Uterus (tissue), 2 donors: Measurements from ENCODE around the gene TMEM167A.

Experiments
- CTCF ChIP-seq, 4 experiments: fragments of 200-600 bp in 2 of 4; fragments of 450-650 bp in 2 of 4; sonication (generic) in 2 of 4; IDR thresholded peaks; one replicate each; pipeline ENCODE4 v1.5.1; 2016 to 2019; ENCODE audit warnings: antibody characterized with exemption in 4 of 4, mild to moderate bottlenecking in 2 of 4, moderate library complexity in 1 of 4
- POLR2A ChIP-seq, 2 donors: fragments of 450-650 bp; IDR thresholded peaks; one replicate each; pipeline ENCODE4 v1.6.1; 2016; ENCODE audit warnings: antibody characterized with exemption in 2 of 2, mild to moderate bottlenecking in 1 of 2, moderate library complexity in 1 of 2

GRCh38 chr5:83118471-83118870 lies 41.3 kb upstream of the TMEM167A start:
- TF ChIP-seq CTCF (IDR thresholded peaks at IDR 0.05) (no peak), POLR2A (IDR thresholded peaks at IDR 0.05) (no peak)
